ENCODE results near the gene STAG1.
"Not testable (repeated sequence)": the region's sequence is repeated elsewhere in the genome, so short reads cannot be mapped to it uniquely, and the experiment has no call there.

The STAG1 gene

GRCh38 chr3:136752422-136753325 is 496 bp upstream of the STAG1 start:
- peak overlapping the region; percentile 94 for H3K27ac Mint-ChIP-seq
- no peaks in the 10 kb centered on the region for H3K9me3 Mint-ChIP-seq
- peaks cover 7% of the 10 kb centered on the region for H3K36me3 Mint-ChIP-seq (ENCODE audit: low read depth)
- H3K4me1 Mint-ChIP-seq: peaks cover 40% of the 10 kb centered on the region
- peak overlapping the region; percentile 83 for H3K4me3 Mint-ChIP-seq
- ATAC-seq: peak; percentile 90
- DNase-seq: peak; percentile 99
- peaks cover 1% of the 10 kb centered on the region for H3K27me3 Mint-ChIP-seq

GRCh38 chr3:136751316-136752171 is 634 bp downstream of the STAG1 start:
- H3K4me3 Mint-ChIP-seq: peak overlapping the region; percentile 87
- peak; percentile 65 for DNase-seq
- peaks cover 7% of the 10 kb centered on the region for H3K36me3 Mint-ChIP-seq (ENCODE audit: low read depth)
- peak overlapping the region; percentile 93 for H3K27ac Mint-ChIP-seq
- H3K4me1 Mint-ChIP-seq: peaks cover 46% of the 10 kb centered on the region
- ATAC-seq: peak; percentile 13
- H3K27me3 Mint-ChIP-seq: peaks cover 1% of the 10 kb centered on the region
- H3K9me3 Mint-ChIP-seq: no peaks in the 10 kb centered on the region

DNA sequence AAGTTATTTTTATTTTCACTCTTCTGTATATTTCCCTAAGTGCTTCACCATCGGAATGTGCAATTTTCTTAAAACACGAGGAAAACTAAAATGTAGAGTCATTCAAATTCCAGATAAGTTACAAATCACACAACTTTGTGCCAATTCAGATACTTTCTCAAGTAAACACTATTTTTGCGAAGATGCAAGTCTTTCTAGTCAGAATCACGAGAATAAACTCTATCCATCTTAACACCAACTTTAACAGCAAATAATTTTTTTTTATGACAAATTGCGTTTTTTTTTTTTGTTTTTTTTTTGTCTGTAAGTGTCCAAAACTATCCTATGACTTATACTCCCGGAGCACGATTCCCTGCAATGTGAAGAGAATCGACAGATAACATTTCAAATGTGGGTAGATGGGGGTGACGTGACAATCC is 1.3 kb downstream of the STAG1 start:
- no peak for ATAC-seq
- H3K4me3 Mint-ChIP-seq: peak overlapping the region; percentile 87
- H3K4me1 Mint-ChIP-seq: peaks cover 53% of the 10 kb centered on the region
- H3K27ac Mint-ChIP-seq: peak overlapping the region; percentile 92
- no peak for DNase-seq
- H3K27me3 Mint-ChIP-seq: peaks cover 1% of the 10 kb centered on the region
- H3K9me3 Mint-ChIP-seq: no peaks in the 10 kb centered on the region
- peaks cover 7% of the 10 kb centered on the region for H3K36me3 Mint-ChIP-seq (ENCODE audit: low read depth)

GRCh38 chr3:136750209-136750896 is 1.8 kb downstream of the STAG1 start:
- ATAC-seq (no peak), DNase-seq (no peak)
- Mint-ChIP-seq H3K4me3 (peak overlapping the region; percentile 87), H3K27me3 (peaks cover 1% of the 10 kb centered on the region), H3K4me1 (peaks cover 58% of the 10 kb centered on the region), H3K36me3 (ENCODE audit: low read depth) (peaks cover 10% of the 10 kb centered on the region), H3K9me3 (no peaks in the 10 kb centered on the region), H3K27ac (peak overlapping the region; percentile 92)

DNA sequence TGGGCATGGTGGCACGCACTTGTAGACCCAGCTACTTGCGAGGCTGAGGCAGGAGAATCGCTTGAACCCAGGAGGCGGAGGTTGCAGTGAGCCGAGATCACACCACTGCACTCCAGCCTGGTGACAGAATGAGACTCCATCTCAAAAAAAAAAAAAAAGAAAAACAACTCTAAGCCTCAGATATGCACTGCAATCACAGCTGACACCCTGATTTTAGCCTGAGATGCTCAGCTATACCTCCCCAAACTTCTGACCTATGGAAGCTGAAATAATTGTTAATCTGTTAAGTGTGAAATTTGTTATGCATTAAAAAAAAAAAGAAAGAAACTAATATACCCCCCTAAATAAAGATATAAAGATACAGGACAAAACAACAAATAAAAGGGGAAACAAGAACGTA is 2.6 kb downstream of the STAG1 start:
- not testable (repeated sequence) for ATAC-seq, H3K9me3 Mint-ChIP-seq, DNase-seq, H3K27me3 Mint-ChIP-seq
- H3K36me3 Mint-ChIP-seq (ENCODE audit: low read depth): peaks cover 12% of the 10 kb centered on the region
- H3K4me3 Mint-ChIP-seq: peak overlapping the region; percentile 87
- peaks cover 60% of the 10 kb centered on the region for H3K4me1 Mint-ChIP-seq
- peak overlapping the region; percentile 92 for H3K27ac Mint-ChIP-seq

GRCh38 chr3:136749091-136749490 is 3.1 kb downstream of the STAG1 start:
- H3K4me3 Mint-ChIP-seq: peak overlapping the region; percentile 87
- peaks cover 17% of the 10 kb centered on the region for H3K36me3 Mint-ChIP-seq (ENCODE audit: low read depth)
- ATAC-seq (no peak), DNase-seq (no peak)
- peak overlapping the region; percentile 35 for H3K27ac Mint-ChIP-seq
- H3K4me1 Mint-ChIP-seq: peaks cover 60% of the 10 kb centered on the region
- peaks cover 1% of the 10 kb centered on the region for H3K27me3 Mint-ChIP-seq
- no peaks in the 10 kb centered on the region for H3K9me3 Mint-ChIP-seq

DNA sequence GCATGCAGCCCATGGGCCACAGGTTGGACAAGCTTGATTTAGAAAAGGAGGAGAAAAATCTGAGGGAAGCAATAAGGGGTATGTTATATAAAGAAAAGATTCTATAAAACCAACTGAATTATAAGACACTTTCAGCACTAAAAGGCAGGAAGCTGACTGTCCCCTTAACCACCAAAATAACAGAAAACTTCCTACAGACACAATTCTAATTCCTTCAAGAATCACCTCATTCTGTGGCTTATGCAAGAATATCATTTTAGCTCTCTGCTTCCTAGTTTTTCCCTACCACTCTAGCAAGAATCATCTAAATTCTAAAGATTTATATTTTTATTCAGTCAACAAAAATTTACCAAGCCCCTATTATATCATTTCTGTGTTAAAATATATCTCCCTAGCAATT is 6.3 kb downstream of the STAG1 start:
- H3K27me3 Mint-ChIP-seq: no peaks in the 10 kb centered on the region
- peaks cover 55% of the 10 kb centered on the region for H3K4me1 Mint-ChIP-seq
- H3K4me3 Mint-ChIP-seq: no peak overlapping the region
- H3K36me3 Mint-ChIP-seq (ENCODE audit: low read depth): peaks cover 28% of the 10 kb centered on the region
- no peak overlapping the region for H3K27ac Mint-ChIP-seq
- peaks cover 3% of the 10 kb centered on the region for H3K9me3 Mint-ChIP-seq
- ATAC-seq: no peak
- DNase-seq: no peak

- no peak for ATAC-seq
- Mint-ChIP-seq H3K27ac (no peak overlapping the region), H3K9me3 (peaks cover 3% of the 10 kb centered on the region), H3K27me3 (no peaks in the 10 kb centered on the region), H3K36me3 (ENCODE audit: low read depth) (peaks cover 33% of the 10 kb centered on the region), H3K4me3 (no peak overlapping the region), H3K4me1 (peaks cover 29% of the 10 kb centered on the region)
- no peak for DNase-seq
These were observed 11.1 kb downstream of the STAG1 start for GRCh38 chr3:136741063-136741462.

DNA sequence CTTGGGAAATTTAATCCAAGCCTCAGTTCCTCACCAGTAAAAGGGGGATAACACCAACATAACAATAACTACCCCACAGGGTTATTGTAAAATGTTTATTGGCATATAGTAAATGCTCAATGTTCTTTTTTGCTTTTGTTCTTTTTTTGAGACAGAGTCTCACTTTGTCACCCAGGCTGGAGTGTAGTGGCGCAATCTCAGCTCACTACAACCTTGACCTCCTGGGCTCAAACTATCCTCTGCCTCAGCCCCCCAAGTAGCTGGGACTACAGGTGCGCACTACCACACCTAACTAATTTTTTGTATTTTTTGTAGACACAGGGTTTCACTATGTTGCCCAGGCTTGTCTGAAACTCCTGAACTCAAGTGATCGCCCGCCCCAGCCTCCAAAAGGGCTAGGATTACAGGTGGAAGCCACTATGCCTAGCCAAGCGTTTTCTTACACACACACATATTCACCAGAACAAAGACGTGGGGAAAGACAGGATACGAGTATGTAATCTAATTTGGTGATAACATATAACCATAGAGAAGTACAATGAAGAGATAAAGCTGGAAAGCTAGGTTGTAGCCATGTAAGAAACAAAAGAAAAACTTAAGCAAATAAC is 11.7 kb downstream of the STAG1 start:
- ATAC-seq: no peak
- Mint-ChIP-seq H3K4me1 (peaks cover 26% of the 10 kb centered on the region), H3K27ac (no peak overlapping the region), H3K27me3 (no peaks in the 10 kb centered on the region), H3K9me3 (peaks cover 3% of the 10 kb centered on the region), H3K4me3 (no peak overlapping the region), H3K36me3 (ENCODE audit: low read depth) (peaks cover 31% of the 10 kb centered on the region)
- DNase-seq: no peak

GRCh38 chr3:136736950-136737349 is 15.2 kb downstream of the STAG1 start:
- not testable (repeated sequence) for H3K9me3 Mint-ChIP-seq, H3K27me3 Mint-ChIP-seq, ATAC-seq, H3K4me3 Mint-ChIP-seq, DNase-seq
- H3K36me3 Mint-ChIP-seq (ENCODE audit: low read depth): peaks cover 14% of the 10 kb centered on the region
- peak overlapping the region; percentile 16 for H3K27ac Mint-ChIP-seq
- peaks cover 42% of the 10 kb centered on the region for H3K4me1 Mint-ChIP-seq

DNA sequence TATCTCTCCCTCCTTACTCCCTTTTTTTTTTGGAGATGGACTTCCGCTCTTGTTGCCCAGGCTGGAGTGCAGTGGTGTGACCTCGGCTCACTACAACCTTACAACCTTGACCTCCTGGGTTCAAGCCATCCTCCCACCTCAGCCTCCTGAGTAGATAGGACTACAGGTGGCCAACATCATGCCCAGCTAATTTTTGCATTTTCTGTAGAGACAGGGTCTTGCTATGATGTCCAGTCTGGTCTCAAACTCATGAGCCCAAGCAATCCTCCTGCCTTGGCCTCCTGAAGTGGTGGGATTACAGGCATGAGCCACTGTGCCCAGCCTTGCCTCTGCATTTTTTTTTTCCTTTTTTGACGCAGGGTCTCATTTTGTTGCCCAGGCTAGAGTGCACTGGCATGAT is 17.1 kb downstream of the STAG1 start:
- Mint-ChIP-seq H3K27ac (no peak overlapping the region), H3K4me3 (no peak overlapping the region), H3K4me1 (peaks cover 57% of the 10 kb centered on the region), H3K36me3 (ENCODE audit: low read depth) (peaks cover 6% of the 10 kb centered on the region), H3K27me3 (no peaks in the 10 kb centered on the region), H3K9me3 (no peaks in the 10 kb centered on the region)
- DNase-seq (no peak), ATAC-seq (no peak)

GRCh38 chr3:136734382-136735070 is 17.7 kb downstream of the STAG1 start:
- ATAC-seq (no peak), DNase-seq (no peak)
- Mint-ChIP-seq H3K4me1 (peaks cover 61% of the 10 kb centered on the region), H3K4me3 (no peak overlapping the region), H3K27ac (no peak overlapping the region), H3K36me3 (ENCODE audit: low read depth) (peaks cover 6% of the 10 kb centered on the region), H3K27me3 (no peaks in the 10 kb centered on the region), H3K9me3 (no peaks in the 10 kb centered on the region)

DNA sequence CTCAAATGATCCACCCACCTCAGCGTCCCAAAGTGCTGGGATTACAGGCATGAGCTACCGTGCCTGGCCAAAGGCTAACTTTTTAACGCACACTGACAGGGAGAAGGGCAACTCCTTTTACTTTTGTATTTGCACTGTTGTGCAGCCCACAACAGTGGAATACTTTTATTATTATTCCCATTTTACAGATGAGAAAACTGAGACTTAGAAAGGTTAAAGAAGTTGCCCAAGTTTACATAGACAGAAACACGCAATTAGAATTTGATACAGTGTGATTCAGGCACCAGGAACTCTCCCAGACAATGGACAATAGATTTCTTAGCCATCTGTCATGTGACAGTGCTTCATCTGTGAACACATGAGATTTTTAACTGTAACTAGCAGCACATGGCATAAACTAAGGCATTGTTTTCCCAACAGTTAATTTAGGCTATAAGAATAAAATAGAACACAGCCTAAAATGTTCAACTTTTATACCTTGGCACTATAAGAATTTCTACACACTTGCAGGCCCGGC is 18.8 kb downstream of the STAG1 start:
- Mint-ChIP-seq H3K36me3 (ENCODE audit: low read depth) (peaks cover 6% of the 10 kb centered on the region), H3K27ac (no peak overlapping the region), H3K4me1 (peaks cover 71% of the 10 kb centered on the region), H3K9me3 (no peaks in the 10 kb centered on the region), H3K4me3 (no peak overlapping the region), H3K27me3 (no peaks in the 10 kb centered on the region)
- ATAC-seq (no peak), DNase-seq (no peak)

Measured in activated naive CD8-positive, alpha-beta T cell treated with anti-CD3 and anti-CD28 coated beads, Interleukin-2, amount 50 U/mL, for 24 hours (primary cell).